ENCODE results near the gene CYB561. TPM values are rescaled to one million over a fixed set of nuclear protein-coding genes. Genes with fewer than 3 reads are reported as not detected.

CYB561 gene
- total RNA-seq, 4 donors from 2014 or later = 46.2 to 129 (median 101) TPM

DNA sequence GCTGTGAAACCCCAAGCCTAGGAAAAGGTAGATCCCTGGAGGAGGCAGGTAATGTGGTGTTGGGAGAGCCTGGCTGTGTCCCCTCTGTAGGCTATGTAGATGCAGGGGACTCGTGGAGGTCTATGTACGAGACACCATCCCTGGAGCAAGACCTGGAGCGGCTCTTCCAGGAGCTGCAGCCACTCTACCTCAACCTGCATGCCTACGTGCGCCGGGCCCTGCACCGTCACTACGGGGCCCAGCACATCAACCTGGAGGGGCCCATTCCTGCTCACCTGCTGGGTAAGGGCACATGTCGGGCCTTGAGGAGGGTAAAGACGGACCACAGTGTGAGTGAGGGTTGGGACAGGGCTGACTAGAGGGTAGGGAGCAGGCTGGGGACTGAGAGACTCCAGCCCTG, 42.7 kb upstream of the CYB561 start:
- TF ChIP-seq CTCF (IDR thresholded peaks at IDR 0.05) = no peak
- TF ChIP-seq POLR2A (IDR thresholded peaks at IDR 0.05) = no peak
- no peak for DNase-seq
- Histone ChIP-seq H3K4me3 (replicated peaks in 1 of 3) (no peak overlapping the region), H3K9me3 (no peaks in the 10 kb centered on the region), H3K36me3 (no peaks in the 10 kb centered on the region), H3K27me3 (no peaks in the 10 kb centered on the region), H3K4me1 (no peaks in the 10 kb centered on the region), H3K27ac (no peak overlapping the region)
- intact Hi-C loops (cut with DNase I) = no loop called here
- 89 to 100% methylated on average over 2 to 7 of the region's 10 CpGs for WGBS, 2 donors

- H3K36me3 ChIP-seq = no peaks in the 10 kb centered on the region
- H3K27me3 ChIP-seq = no peaks in the 10 kb centered on the region
- no peaks in the 10 kb centered on the region for H3K4me1 ChIP-seq
- TF ChIP-seq POLR2A (IDR thresholded peaks at IDR 0.05) (no peak), CTCF (IDR thresholded peaks at IDR 0.05) (no peak)
- 84 to 85% methylated on average over 5 to 10 of the region's 11 CpGs for WGBS, 2 donors
- H3K9me3 ChIP-seq = no peaks in the 10 kb centered on the region
- no peak overlapping the region for H3K4me3 ChIP-seq (replicated peaks in 1 of 3)
- intact Hi-C loops (cut with DNase I) = no loop called here
- DNase-seq = no peak
- H3K27ac ChIP-seq = no peak overlapping the region
These were observed 40.9 kb upstream of the CYB561 start for GRCh38 chr17:63487014-63487339.

DNA sequence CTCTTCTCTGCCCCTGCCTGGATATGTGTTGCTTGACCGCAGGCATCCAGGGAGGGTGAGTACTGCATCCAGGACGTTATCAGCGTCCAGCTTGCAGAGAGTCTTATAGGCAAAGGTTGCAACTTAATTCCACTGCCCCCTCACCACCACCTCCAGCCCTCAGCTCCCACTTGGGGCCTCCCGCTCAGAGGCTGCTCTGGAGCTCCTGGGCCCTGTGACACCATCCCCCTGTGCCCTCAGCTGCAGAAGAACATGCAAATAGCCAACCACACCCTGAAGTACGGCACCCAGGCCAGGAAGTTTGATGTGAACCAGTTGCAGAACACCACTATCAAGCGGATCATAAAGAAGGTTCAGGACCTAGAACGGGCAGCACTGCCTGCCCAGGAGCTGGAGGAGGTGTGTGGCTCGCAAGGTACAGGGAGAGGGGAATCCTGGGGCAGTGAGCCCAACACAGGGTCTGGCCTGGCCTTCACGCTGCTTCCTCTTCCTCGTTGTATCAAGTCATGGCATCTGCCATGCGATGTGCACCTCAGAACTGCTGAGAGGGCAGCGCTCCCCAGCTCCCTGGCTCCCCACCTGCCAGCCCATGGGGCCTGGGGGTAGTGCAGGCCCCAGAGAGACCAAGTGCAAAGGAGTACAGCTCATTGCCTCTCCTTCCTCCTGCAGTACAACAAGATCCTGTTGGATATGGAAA, 40.4 kb upstream of the CYB561 start:
- Histone ChIP-seq H3K4me3 (replicated peaks in 1 of 3) (no peak overlapping the region), H3K9me3 (no peaks in the 10 kb centered on the region), H3K27me3 (no peaks in the 10 kb centered on the region), H3K4me1 (peaks cover 0 to 2% of the 10 kb centered on the region in 2 donors), H3K36me3 (no peaks in the 10 kb centered on the region), H3K27ac (no peak overlapping the region)
- DNase-seq = no peak
- intact Hi-C loops (cut with DNase I) = no loop called here
- TF ChIP-seq POLR2A (IDR thresholded peaks at IDR 0.05) = no peak
- no peak for TF ChIP-seq CTCF (IDR thresholded peaks at IDR 0.05)
- 79 to 84% methylated on average over 10 to 11 of the region's 12 CpGs for WGBS, 2 donors

DNA sequence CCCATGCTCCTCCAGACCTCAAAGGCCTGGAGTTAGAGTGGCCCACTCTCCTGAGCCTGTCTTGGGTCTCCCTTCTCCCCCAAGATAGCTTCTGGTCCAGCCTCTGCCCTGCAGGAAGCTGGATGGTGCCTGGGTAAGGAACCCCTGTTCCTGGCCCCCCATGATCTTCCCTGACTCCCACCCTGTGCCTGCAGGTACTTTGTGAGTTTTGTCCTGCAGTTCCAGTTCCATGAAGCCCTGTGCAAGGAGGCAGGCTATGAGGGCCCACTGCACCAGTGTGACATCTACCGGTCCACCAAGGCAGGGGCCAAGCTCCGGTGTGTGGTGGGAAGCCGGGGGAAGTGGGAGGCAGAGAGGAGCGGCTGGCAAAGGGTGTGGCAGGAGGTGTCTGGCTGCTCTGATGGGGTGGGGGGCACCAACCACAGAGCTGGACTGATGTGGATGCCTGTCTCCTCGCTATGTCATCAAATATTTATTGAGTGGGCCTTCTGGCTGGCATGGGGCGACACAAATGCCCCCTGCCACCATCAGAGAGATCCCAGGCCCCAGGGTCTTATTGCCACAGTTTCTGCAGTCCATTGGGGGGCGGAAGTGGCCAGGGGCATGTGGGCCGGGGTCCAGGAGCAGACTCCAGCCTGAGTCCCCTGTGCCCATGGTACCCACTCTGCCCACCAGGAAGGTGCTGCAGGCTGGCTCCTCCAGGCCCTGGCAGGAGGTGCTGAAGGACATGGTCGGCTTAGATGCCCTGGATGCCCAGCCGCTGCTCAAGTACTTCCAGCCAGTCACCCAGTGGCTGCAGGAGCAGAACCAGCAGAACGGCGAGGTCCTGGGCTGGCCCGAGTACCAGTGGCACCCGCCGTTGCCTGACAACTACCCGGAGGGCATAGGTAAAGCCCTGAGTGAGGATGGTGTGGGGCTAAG, 37.8 kb upstream of the CYB561 start:
- Histone ChIP-seq H3K4me3 (replicated peaks in 1 of 3) (no peak overlapping the region), H3K27me3 (no peaks in the 10 kb centered on the region), H3K4me1 (peaks cover 0 to 14% of the 10 kb centered on the region in 2 donors), H3K27ac (no peak overlapping the region), H3K9me3 (no peaks in the 10 kb centered on the region), H3K36me3 (no peaks in the 10 kb centered on the region)
- TF ChIP-seq POLR2A (IDR thresholded peaks at IDR 0.05) (no peak), CTCF (IDR thresholded peaks at IDR 0.05) (no peak)
- WGBS, 2 donors = 94 to 97% methylated on average over 10 to 15 of the region's 16 CpGs
- no peak for DNase-seq
- intact Hi-C loops (cut with DNase I) = no loop called here

- intact Hi-C loops (cut with DNase I) = no loop called here
- Histone ChIP-seq H3K27ac (no peak overlapping the region), H3K27me3 (no peaks in the 10 kb centered on the region), H3K4me1 (peaks cover 0 to 20% of the 10 kb centered on the region in 2 donors), H3K9me3 (no peaks in the 10 kb centered on the region), H3K36me3 (no peaks in the 10 kb centered on the region), H3K4me3 (replicated peaks in 1 of 3) (no peak overlapping the region)
- 83 to 90% methylated on average over 10 of the region's 10 CpGs for WGBS, 2 donors
- no peak for TF ChIP-seq POLR2A (IDR thresholded peaks at IDR 0.05)
- TF ChIP-seq CTCF (IDR thresholded peaks at IDR 0.05) = no peak
- DNase-seq = no peak
These were observed 36.9 kb upstream of the CYB561 start for GRCh38 chr17:63483038-63483437.
